NCI-H460 (cell line): ENCODE data around the gene ACYP2. TPM values are rescaled to one million over a fixed set of nuclear protein-coding genes. Genes with fewer than 3 reads are reported as not detected.
"Not testable (repeated sequence)": the region's sequence is repeated elsewhere in the genome, so short reads cannot be mapped to it uniquely, and the experiment has no call there.

ENCODE experiments used
- DNase-seq: peaks from one replicate; pipeline ENCODE4 v3.0.0-alpha.2; 2016; ENCODE audit warnings: low read depth; ENCODE audit errors: extremely low read depth
- total RNA-seq: library from RNA; depleted of rRNA; stranded (reverse); fragments of >200 nt; shearing (Covaris generic); gene quantifications from 2 replicates; pipeline ENCODE4 v1.2.3, GENCODE V29; 2014

The ACYP2 gene
- total RNA-seq, 1 experiment from 2014 or later, result 7.4 TPM

DNA sequence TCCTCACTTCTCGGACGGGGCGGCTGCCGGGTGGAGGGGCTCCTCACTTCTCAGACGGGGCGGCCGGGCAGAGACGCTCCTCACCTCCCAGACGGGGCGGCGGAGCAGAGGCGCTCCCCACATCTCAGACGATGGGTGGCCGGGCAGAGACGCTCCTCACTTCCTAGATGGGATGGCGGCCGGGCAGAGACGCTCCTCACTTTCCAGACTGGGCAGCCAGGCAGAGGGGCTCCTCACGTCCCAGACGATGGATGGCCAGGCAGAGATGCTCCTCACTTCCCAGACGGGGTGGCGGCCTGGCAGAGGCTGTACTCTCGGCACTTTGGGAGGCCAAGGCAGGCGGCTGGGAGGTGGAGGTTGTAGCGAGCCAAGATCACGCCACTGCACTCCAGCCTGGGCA lies 19.3 kb upstream of the ACYP2 start:
- DNase-seq, result not testable (repeated sequence)

DNA sequence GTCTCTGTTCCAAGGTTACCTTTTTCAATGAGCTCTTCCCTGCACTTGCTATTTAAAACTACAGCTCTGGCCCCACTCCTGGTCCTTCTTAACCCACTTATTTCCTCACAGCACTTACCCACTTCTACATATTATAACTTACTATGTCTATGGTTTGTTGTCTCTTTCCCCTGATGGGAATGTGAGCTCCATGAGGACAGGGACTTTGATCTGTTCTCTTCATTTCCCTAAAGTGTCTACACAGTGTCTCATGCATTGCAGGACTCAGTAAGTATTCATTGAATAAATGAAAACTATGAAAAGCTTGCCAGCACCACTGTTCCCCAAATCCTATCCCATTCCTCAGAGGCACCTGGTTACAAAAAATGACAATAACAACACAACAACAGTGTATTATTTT lies 18.3 kb upstream of the ACYP2 start:
- no peak for DNase-seq

- no peak for DNase-seq
These were observed 16.0 kb upstream of the ACYP2 start for GRCh38 chr2:54099370-54099769.

- DNase-seq, result no peak
These were observed 15.4 kb upstream of the ACYP2 start for GRCh38 chr2:54099829-54100585.

DNA sequence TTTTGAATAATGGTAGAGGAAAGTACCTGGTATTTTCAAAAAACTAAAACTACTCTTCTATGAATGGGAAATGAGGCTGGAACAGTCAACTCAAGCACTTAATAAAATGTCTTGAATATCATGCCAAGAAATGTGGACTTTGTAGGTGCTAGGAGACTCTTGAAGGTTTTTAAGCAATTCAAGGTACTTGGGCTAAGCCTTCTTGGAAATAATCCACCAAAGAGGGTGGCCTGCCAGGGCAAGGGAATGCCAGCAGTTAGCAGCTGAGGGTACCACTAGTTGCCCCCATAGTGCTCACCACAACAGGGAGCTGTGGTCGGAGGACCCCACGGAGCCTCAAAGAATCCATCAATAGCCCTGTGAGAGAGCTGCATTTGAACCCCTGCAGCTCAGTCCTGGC lies 14.6 kb upstream of the ACYP2 start:
- no peak for DNase-seq

- peak; percentile 55 for DNase-seq
These were observed 11.7 kb upstream of the ACYP2 start for GRCh38 chr2:54103454-54104314.

- peak; percentile 65 for DNase-seq
These were observed 8.6 kb upstream of the ACYP2 start for GRCh38 chr2:54106631-54107454.

GRCh38 chr2:54107455-54107764 lies 8.0 kb upstream of the ACYP2 start:
- no peak for DNase-seq

DNA sequence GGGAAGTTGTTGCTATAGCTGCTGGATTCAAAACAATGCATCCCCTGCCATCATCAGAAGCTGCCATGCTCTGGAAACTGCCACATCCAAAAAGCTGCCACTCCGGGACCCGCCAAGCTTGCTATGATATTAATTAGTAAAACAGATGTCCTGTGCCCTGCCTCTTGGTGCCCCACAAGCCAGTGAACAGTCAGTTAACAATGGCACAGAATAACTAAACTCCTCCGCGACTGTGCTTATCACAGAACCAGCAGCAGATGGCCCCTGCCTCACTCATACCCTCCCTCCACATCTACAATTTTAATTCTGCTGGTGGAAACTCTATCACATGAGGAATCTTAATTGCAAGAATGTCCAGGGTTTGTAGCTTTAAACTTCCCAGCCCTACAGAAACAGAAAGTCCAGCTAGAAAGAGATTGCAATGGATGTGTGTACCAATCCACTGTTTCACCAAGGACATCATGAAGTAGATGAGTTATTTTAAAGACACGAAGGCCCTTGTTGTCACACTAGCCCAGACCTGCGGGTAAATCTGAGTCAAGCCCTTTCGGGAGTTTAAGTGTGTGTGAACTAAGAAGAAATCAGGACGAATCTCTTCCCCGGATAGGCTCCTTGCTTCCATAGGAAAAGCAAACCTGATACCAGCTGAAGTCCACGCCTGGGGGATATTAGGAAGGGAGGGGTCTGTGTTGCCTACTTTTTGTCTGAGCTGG lies 7.4 kb upstream of the ACYP2 start:
- DNase-seq, result no peak

DNA sequence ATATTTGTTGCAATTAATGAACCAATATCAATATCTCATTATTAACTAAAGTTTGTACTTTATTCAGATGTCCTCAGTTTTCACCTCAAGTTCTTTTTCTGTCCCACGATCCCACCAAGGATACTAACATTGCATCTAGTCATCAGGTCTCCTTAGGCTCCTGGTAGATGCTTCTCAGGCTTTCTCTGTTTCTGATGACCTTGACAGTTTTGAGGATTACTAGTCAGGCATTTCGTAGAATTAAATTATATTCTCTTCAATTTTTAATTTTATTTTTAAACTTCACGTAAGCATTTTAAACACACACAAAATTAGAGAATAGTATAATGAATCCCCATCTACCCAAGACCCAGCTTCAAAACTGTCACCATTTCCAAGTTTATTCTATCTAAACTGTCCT lies 5.6 kb upstream of the ACYP2 start:
- DNase-seq, result no peak

DNA sequence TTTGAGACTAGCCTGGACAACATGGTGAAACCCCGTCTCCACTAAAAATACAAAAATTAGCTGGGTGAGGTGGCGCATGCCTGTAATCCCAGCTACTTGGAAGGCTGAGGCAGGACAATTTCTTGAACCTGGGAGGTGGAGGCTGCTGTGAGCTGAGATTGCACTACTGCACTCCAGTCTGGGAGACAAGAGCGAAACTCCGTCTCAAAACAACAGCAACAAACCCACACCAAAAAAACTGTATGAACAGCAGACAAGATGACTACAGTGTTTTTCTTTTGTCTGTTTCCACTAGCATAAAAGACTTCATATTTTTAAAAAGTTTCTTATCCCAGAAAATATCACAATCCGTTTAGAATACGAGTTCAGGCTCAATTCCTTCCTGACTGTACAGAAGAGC lies 936 bp upstream of the ACYP2 start:
- not testable (repeated sequence) for DNase-seq

DNA sequence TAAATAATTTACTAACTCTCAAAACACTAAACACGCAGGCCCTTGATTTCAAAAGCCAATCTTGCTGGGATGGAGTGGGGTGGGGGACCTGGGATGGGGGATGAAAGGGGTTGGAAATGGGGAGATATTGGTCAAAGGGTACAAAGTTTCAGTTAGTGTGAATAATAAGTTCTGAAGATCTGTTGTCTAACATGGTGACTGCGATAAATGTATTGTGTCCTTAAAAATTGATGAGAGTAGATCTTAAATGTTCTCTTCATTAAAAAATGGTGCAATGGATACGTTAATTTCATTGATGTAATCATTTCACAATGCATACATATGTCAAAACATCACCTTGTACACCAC lies 505 bp upstream of the ACYP2 start:
- DNase-seq, result no peak

GRCh38 chr2:54116598-54116997 lies 1.2 kb downstream of the ACYP2 start:
- not testable (repeated sequence) for DNase-seq

- no peak for DNase-seq
These were observed 5.5 kb downstream of the ACYP2 start for GRCh38 chr2:54120950-54121349.

DNA sequence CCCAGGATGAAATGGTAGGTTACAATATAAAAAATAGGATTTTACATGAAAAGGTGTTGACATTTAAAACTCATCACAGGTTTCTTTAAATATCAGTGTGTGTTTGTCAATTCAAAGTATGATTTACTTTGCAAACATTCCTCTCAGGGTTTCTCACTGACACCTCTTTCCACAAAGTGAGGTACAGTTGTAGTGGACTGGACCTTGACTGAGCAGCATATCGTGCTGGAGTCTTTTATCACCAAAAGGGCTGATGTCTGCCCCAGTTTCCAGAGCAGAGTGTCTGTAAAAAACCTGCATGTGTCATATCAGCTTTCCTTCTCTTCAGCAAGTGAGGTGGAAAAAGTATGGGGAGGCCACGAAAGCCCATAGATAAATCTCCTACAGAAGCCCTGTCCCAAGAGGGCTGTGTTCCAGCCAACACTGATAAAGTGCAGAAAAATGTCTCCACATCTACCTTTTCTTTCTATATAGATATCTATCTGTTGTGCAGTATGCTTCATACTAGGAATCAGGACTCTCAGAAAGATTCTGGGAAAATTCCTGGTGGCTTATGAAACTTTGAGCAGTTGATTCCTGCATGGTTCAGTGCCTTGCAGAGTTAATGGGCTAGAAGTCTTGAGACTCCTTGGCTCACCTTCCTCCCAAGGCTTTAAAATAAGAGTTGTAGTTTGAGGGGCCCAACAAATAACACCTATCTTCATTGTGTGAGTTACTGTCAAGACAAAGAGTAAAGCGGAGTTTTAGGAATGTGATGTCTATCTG lies 6.9 kb downstream of the ACYP2 start:
- DNase-seq, result no peak

- peak; percentile 18 for DNase-seq
These were observed 7.5 kb downstream of the ACYP2 start for GRCh38 chr2:54122939-54123338.

DNA sequence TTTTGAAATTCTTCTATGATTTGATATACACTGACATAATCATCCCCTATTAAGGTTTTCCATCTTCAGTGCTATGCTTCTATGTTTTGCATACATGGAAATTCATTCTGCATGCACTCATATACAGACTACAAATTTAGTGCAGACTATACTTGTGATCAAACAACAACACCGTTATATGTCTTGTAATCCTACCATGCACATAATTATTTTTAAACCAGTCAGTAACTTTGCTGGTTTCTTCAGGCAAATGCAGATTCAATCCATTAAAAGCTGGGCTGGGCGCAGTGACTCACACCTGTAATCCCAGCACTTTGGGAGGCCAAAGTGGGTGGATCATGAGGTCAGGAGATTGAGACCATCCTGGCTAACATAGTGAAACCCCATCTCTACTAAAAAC lies 11.8 kb downstream of the ACYP2 start:
- DNase-seq, result not testable (repeated sequence)

- DNase-seq, result no peak
These were observed 17.6 kb downstream of the ACYP2 start for GRCh38 chr2:54133056-54133455.

DNA sequence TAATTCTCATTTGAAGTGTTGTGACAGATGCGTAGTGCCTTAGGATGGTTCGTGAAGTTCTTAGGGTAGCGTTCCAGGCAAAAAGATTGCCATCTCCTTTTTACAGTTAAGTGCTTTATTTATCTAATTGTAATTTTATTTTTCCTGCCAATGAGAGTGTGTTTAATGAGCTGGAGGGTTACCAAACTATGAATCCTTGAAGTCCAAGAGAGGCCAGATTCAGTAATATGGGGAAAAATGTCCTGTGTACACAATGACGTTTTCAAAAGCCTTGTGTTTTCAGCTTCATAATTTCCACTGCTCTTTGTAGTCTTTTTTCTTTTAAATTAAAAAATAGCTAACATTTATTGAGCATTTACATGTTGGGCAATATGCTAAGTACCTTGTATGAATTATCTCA lies 23.8 kb downstream of the ACYP2 start:
- DNase-seq, result no peak

DNA sequence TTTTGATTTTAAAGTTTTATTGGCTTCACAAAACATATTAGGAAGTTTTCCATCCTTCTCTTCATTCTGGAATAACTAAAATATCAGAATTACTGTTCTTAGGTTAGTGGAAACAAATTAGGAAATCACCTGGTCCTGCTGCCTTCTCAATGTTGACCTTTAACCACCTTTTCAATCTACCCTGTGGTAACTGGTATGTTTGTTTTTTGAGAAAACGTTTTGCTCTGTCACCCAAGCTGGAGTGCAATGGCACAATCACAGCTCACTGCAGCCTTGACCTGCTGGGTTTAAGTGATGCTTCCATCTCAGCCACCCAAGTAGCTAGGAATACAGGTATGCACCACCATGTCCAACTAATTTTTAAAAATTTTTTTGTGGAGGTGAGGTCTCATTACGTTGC lies 28.4 kb downstream of the ACYP2 start:
- no peak for DNase-seq
